IMR-90 (cell line): ENCODE data around the gene ZNF335.

Source experiments
- BHLHE40 ChIP-seq: fragments of 150-350 bp; IDR thresholded peaks from 2 replicates; pipeline ENCODE4 v1.6.1; 2016; ENCODE audit warnings: mild to moderate bottlenecking, low read depth, low read length
- POLR2A ChIP-seq: IDR thresholded peaks from 2 replicates; pipeline ENCODE4 v1.6.1; 2012; ENCODE audit warnings: mild to moderate bottlenecking, low read depth, low read length
- RFX5 ChIP-seq: IDR thresholded peaks from 2 replicates; pipeline ENCODE4 v1.8.0; 2012; ENCODE audit warnings: low read depth, mild to moderate bottlenecking, low read length, moderate library complexity
- SMC3 ChIP-seq: fragments of 150-350 bp; IDR thresholded peaks from 2 replicates; pipeline ENCODE4 v1.6.1; 2016; ENCODE audit warnings: low read depth, mild to moderate bottlenecking, antibody characterized with exemption, low read length, moderate library complexity
- TF ChIP-seq, protein P1 (sequence below): conservative IDR thresholded peaks from 2 replicates; pipeline ENCODE4 v1.5.1; 2012; ENCODE audit warnings: mild to moderate bottlenecking, low read depth, low read length, improper control_type of control experiment

DNA sequence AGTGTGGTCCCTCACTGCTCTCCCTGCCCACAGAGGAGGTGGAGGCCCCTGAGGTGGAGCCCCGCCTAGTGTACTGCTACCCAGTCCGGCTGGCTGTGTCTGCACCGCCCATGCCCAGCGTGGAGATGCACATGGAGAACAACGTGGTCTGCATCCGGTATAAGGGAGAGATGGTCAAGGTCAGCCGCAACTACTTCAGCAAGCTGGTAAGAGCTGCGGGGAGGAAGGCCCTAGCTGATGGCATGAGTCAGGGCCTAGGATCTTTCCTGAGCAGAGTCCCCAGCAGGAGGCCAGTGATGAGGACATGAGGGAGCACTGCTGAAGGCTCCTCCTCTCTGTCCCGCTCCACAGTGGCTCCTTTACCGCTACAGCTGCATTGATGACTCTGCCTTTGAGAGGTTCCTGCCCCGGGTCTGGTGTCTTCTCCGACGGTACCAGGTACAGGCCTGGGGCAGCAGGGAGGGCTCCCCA lies 26.3 kb downstream of the ZNF335 start:
- no peak for TF ChIP-seq RFX5
- TF ChIP-seq POLR2A: no peak
- no peak for TF ChIP-seq SMC3
- TF ChIP-seq, protein P1, sequence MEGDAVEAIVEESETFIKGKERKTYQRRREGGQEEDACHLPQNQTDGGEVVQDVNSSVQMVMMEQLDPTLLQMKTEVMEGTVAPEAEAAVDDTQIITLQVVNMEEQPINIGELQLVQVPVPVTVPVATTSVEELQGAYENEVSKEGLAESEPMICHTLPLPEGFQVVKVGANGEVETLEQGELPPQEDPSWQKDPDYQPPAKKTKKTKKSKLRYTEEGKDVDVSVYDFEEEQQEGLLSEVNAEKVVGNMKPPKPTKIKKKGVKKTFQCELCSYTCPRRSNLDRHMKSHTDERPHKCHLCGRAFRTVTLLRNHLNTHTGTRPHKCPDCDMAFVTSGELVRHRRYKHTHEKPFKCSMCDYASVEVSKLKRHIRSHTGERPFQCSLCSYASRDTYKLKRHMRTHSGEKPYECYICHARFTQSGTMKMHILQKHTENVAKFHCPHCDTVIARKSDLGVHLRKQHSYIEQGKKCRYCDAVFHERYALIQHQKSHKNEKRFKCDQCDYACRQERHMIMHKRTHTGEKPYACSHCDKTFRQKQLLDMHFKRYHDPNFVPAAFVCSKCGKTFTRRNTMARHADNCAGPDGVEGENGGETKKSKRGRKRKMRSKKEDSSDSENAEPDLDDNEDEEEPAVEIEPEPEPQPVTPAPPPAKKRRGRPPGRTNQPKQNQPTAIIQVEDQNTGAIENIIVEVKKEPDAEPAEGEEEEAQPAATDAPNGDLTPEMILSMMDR: no peak
- no peak for TF ChIP-seq BHLHE40
